Measurements from ENCODE around the gene CLTCL1. TPM values are rescaled to one million over a fixed set of nuclear protein-coding genes. Genes with fewer than 3 reads are reported as not detected.

Gene CLTCL1
- 10 to 100 TPM in 2 of 4 donors, 1 to 10 TPM in 2; 1.0 to 20.5 (median 11.4) TPM for total RNA-seq

DNA sequence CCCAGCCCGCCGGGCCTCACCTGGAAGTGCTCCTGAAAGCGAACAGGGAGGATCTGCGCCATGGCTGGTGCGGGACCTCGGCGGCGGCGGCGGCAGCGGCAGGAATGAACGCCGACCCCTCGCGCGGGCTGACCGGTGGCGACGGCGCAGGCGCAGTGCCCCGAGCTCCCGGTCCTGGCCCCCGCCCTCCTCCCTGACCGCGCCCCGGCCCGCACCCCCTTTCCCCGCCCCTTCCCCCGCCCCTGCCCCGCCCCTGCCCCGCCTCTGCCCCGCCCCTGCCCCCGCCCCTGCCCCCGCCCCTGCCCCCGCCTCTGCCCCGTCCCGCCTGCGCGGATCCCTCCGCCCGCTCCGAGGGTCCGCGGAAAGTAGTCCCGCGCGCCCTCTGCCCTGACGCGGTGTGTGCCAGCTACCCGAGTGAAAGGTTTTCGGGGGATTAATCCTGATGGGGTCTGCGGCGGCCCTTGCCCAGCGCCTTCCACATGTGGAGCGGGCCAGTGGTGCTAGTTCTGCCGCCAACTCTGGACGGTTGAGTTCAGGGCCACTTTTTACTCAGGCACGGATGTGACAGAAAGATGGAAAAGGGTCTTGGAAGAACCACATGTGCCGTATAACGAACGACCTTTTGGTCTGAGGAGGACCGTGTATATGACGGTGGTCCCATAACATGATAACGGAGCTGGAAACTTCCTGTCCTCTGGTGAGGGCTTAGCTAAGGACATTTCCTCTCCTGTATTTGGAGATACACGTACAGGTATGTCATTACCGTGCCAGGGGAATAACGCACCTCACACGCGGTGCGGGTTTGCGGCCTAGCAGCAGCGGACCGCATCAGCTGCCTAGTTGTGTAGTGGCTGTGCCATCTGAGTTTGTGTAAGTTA is at the start of gene CLTCL1:
Gene CLTCL1 (minus strand): TSS at position 140 of the 878 bp plus-strand sequence. CDS start 78 bp downstream, at position 62.
- intact Hi-C loops (cut with DNase I; ENCODE audit: low total_unique reads): no loop called here
- no peaks in the 10 kb centered on the region for H3K9me3 ChIP-seq
- peak; percentile 78 to 80 for DNase-seq
- H3K4me3 ChIP-seq: peak within 1 kb of the TSS; percentile 66 to 80
- H3K4me1 ChIP-seq: no peaks in the 10 kb centered on the region
- H3K36me3 ChIP-seq: no peaks in the 10 kb centered on the region
- no peaks in the 10 kb centered on the region for H3K27me3 ChIP-seq
- TF ChIP-seq, protein P1, sequence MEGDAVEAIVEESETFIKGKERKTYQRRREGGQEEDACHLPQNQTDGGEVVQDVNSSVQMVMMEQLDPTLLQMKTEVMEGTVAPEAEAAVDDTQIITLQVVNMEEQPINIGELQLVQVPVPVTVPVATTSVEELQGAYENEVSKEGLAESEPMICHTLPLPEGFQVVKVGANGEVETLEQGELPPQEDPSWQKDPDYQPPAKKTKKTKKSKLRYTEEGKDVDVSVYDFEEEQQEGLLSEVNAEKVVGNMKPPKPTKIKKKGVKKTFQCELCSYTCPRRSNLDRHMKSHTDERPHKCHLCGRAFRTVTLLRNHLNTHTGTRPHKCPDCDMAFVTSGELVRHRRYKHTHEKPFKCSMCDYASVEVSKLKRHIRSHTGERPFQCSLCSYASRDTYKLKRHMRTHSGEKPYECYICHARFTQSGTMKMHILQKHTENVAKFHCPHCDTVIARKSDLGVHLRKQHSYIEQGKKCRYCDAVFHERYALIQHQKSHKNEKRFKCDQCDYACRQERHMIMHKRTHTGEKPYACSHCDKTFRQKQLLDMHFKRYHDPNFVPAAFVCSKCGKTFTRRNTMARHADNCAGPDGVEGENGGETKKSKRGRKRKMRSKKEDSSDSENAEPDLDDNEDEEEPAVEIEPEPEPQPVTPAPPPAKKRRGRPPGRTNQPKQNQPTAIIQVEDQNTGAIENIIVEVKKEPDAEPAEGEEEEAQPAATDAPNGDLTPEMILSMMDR (IDR thresholded peaks at IDR 0.05): no peak
- peak in 1 of 2 donors; percentile 45 for TF ChIP-seq POLR2A (IDR thresholded peaks at IDR 0.05)
- H3K27ac ChIP-seq: peak within 1 kb of the TSS; percentile 77

DNA sequence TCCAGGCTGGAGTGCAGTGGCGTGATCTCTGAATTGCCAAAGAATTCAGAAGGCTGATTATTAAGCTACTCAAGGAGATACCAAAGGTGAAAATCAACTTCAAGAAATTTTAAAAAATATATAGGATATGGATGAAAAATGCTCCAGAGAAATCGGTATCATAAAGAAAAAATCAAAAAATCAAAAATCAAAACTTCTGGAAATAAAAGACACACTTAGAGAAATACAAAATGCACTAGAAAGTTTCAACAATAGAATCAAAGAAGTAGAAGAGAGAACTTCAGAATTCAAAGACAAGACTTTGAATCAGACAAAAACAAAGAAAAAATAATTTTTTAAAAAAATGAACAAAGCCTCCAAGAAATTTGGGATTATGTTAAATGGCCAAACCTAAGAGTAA is 45.6 kb upstream of the CLTCL1 start:
- H3K4me1 ChIP-seq: no peaks in the 10 kb centered on the region
- H3K27me3 ChIP-seq: no peaks in the 10 kb centered on the region
- H3K4me3 ChIP-seq: no peak overlapping the region
- intact Hi-C loops (cut with DNase I; ENCODE audit: low total_unique reads): no loop called here
- no peaks in the 10 kb centered on the region for H3K36me3 ChIP-seq
- TF ChIP-seq POLR2A (IDR thresholded peaks at IDR 0.05): no peak
- TF ChIP-seq, protein P1 (IDR thresholded peaks at IDR 0.05): no peak
- H3K27ac ChIP-seq: no peak overlapping the region
- peaks cover 0 to 46% of the 10 kb centered on the region in 2 donors for H3K9me3 ChIP-seq
- no peak for DNase-seq

DNA sequence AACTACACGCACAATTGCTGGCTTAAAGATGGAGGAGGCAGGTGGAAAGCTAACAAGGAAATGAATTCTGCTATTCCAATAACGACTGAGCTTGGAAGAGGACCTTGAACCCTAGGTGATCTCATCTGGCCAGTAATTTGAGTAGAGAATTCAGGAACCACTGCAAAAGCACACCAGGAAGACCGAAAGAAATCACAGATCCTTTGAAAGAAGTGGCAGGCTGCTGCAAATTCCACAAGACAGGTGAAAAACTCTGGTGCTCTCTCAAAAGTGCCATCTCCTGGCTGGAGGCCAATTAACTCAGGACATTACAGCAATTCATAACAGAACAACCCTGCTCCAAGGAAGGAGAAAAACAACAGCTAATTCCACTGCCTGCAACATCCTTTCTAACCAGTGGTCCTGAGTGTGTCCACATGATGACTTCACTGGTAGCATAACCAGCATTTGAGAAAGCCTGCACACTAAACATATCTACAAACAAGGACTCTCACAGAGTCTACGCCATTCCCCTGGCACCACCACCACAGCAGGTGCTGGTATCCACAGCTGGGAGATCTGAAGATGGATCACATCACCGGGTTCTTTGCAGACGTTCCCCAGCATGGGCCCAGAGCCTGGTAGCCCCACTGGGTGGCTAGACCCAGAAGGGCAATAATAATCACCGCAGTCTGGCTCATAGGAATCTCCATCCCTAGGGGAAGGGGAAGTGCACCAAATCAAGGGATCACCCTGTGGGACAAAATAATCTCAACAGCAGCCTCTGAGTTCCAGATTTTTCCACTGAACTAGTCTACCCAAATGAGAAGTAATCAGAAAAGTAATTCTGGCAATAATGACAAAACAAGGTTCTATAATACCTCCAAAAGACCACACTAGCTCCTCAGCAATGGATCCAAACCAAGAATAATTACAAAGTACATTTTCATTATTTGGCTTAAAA is 44.9 kb upstream of the CLTCL1 start:
- H3K9me3 ChIP-seq: peaks cover 0 to 46% of the 10 kb centered on the region in 2 donors
- H3K4me1 ChIP-seq: no peaks in the 10 kb centered on the region
- intact Hi-C loops (cut with DNase I; ENCODE audit: low total_unique reads): no loop called here
- H3K4me3 ChIP-seq: no peak overlapping the region
- no peak overlapping the region for H3K27ac ChIP-seq
- TF ChIP-seq, protein P1 (IDR thresholded peaks at IDR 0.05): no peak
- TF ChIP-seq POLR2A (IDR thresholded peaks at IDR 0.05): no peak
- DNase-seq: no peak
- no peaks in the 10 kb centered on the region for H3K27me3 ChIP-seq
- no peaks in the 10 kb centered on the region for H3K36me3 ChIP-seq

DNA sequence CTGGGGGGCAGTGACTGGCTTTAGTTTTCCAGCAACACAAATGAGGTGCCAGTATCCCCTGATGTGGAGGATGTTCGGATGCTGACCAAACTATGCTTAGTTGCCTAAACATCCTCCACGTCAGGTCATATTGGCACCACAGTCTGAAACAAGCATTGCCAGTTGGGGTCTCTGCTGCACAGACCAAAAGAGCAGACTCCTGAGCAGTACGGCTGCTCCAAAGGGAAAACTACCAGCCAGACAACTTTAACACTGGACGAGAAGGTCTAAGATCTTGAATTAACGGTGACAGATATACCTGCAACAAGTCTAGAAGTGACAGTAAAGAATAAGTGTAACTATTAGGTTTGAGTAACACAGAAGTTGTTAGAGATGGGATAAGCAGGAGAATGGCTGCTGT is 40.5 kb upstream of the CLTCL1 start:
- Histone ChIP-seq H3K9me3 (peaks cover 0 to 32% of the 10 kb centered on the region in 2 donors), H3K27ac (no peak overlapping the region), H3K27me3 (no peaks in the 10 kb centered on the region), H3K4me1 (no peaks in the 10 kb centered on the region), H3K4me3 (no peak overlapping the region), H3K36me3 (no peaks in the 10 kb centered on the region)
- no peak for TF ChIP-seq POLR2A (IDR thresholded peaks at IDR 0.05)
- TF ChIP-seq, protein P1 (IDR thresholded peaks at IDR 0.05): no peak
- intact Hi-C loops (cut with DNase I; ENCODE audit: low total_unique reads): no loop called here
- DNase-seq: no peak
